ENCODE data around the gene DNASE2.

- TF ChIP-seq, protein P1, sequence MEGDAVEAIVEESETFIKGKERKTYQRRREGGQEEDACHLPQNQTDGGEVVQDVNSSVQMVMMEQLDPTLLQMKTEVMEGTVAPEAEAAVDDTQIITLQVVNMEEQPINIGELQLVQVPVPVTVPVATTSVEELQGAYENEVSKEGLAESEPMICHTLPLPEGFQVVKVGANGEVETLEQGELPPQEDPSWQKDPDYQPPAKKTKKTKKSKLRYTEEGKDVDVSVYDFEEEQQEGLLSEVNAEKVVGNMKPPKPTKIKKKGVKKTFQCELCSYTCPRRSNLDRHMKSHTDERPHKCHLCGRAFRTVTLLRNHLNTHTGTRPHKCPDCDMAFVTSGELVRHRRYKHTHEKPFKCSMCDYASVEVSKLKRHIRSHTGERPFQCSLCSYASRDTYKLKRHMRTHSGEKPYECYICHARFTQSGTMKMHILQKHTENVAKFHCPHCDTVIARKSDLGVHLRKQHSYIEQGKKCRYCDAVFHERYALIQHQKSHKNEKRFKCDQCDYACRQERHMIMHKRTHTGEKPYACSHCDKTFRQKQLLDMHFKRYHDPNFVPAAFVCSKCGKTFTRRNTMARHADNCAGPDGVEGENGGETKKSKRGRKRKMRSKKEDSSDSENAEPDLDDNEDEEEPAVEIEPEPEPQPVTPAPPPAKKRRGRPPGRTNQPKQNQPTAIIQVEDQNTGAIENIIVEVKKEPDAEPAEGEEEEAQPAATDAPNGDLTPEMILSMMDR (IDR thresholded peaks at IDR 0.05; ENCODE audit: low read depth, low read length) = no peak
- no peak for TF ChIP-seq EZH2phosphoT487 (IDR thresholded peaks at IDR 0.05; ENCODE audit: low read depth)
These were observed 42.1 kb downstream of the DNASE2 start for GRCh38 chr19:12838886-12839756.

All from OCI-LY3 (cell line).